Naive B cell (primary cell): ENCODE results near the gene ASB9. TPM values are rescaled to one million over a fixed set of nuclear protein-coding genes. Genes with fewer than 3 reads are reported as not detected.

ENCODE experiments used
- ATAC-seq, 2 donors: fragments of 150-1000 bp; cut with Tn5 transposase; 2 replicates each; pipeline ENCODE4 v1.10.0; 2021; ENCODE audit warnings: low read depth in 2 of 2, mild to moderate bottlenecking in 2 of 2, moderate library complexity in 2 of 2
- DNase-seq: peaks from one replicate; pipeline ENCODE4 v3.0.0; 2022
- H3K27ac Mint-ChIP-seq, 6 donors: one replicate each; pipeline ENCODE4 v1.8.0; 2020 to 2022; ENCODE audit warnings: mild to moderate bottlenecking in 6 of 6, mixed read lengths in 6 of 6, moderate library complexity in 5 of 6, inconsistent platforms in 2 of 6
- H3K27me3 Mint-ChIP-seq, 3 donors: one replicate each; pipeline ENCODE4 v1.8.0; 2021 to 2022; ENCODE audit warnings: mixed read lengths in 3 of 3, mild to moderate bottlenecking in 1 of 3
- H3K36me3 Mint-ChIP-seq, 2 donors: one replicate each; pipeline ENCODE4 v1.8.0; 2020 to 2022; ENCODE audit warnings: mixed read lengths in 2 of 2, inconsistent platforms in 1 of 2, mild to moderate bottlenecking in 1 of 2
- H3K4me1 Mint-ChIP-seq, 3 donors: one replicate each; pipeline ENCODE4 v1.8.0; 2020 to 2022; ENCODE audit warnings: mixed read lengths in 3 of 3, inconsistent platforms in 1 of 3, mild to moderate bottlenecking in 1 of 3, moderate library complexity in 1 of 3
- H3K4me3 Mint-ChIP-seq, 8 donors: one replicate each; pipeline ENCODE4 v1.8.0; 2020 to 2022; ENCODE audit warnings: mild to moderate bottlenecking in 8 of 8, mixed read lengths in 8 of 8, moderate library complexity in 8 of 8, inconsistent platforms in 2 of 8
- H3K9me3 Mint-ChIP-seq, 7 donors: one replicate each; pipeline ENCODE4 v1.8.0; 2020 to 2022; ENCODE audit warnings: mixed read lengths in 7 of 7, mild to moderate bottlenecking in 5 of 7, inconsistent platforms in 2 of 7, moderate library complexity in 1 of 7
- polyA plus RNA-seq, 6 donors: library from polyadenylated mRNA; unstranded; fragments of 300-500 nt; fragmentation: Illumina TruSeq; gene quantifications; one replicate each; pipeline ENCODE4 v1.2.3, GENCODE V29; 2021; ENCODE audit warnings: low read depth in 6 of 6

The ASB9 gene
- polyA plus RNA-seq, 6 donors from 2014 or later = not detected

- DNase-seq (no peak), ATAC-seq (no peak)
- no peaks in the 10 kb centered on the region for H3K4me1 Mint-ChIP-seq
- H3K4me3 Mint-ChIP-seq = no peak overlapping the region
- no peak overlapping the region for H3K27ac Mint-ChIP-seq
- H3K9me3 Mint-ChIP-seq = peaks cover 0 to 3% (median 0%) of the 10 kb centered on the region in 7 donors
- H3K27me3 Mint-ChIP-seq = peaks cover 0 to 27% (median 4%) of the 10 kb centered on the region in 3 donors
- no peaks in the 10 kb centered on the region for H3K36me3 Mint-ChIP-seq
These were observed 45.1 kb downstream of the ASB9 start for GRCh38 chrX:15224747-15225146.

- H3K4me3 Mint-ChIP-seq = no peak overlapping the region
- DNase-seq (no peak), ATAC-seq (no peak)
- H3K27ac Mint-ChIP-seq = no peak overlapping the region
- peaks cover 0 to 5% (median 0%) of the 10 kb centered on the region in 7 donors for H3K9me3 Mint-ChIP-seq
- no peaks in the 10 kb centered on the region for H3K4me1 Mint-ChIP-seq
- peaks cover 0 to 27% (median 4%) of the 10 kb centered on the region in 3 donors for H3K27me3 Mint-ChIP-seq
- H3K36me3 Mint-ChIP-seq = no peaks in the 10 kb centered on the region
These were observed 48.6 kb downstream of the ASB9 start for GRCh38 chrX:15221321-15221720.

GRCh38 chrX:15217161-15217560, 52.7 kb downstream of the ASB9 start:
- no peak overlapping the region for H3K27ac Mint-ChIP-seq
- H3K4me3 Mint-ChIP-seq = no peak overlapping the region
- DNase-seq (no peak), ATAC-seq (no peak)
- peaks cover 0 to 7% (median 0%) of the 10 kb centered on the region in 7 donors for H3K9me3 Mint-ChIP-seq
- H3K27me3 Mint-ChIP-seq = peaks cover 0 to 25% (median 7%) of the 10 kb centered on the region in 3 donors
- no peaks in the 10 kb centered on the region for H3K4me1 Mint-ChIP-seq
- H3K36me3 Mint-ChIP-seq = no peaks in the 10 kb centered on the region

- Mint-ChIP-seq H3K4me1 (no peaks in the 10 kb centered on the region), H3K36me3 (no peaks in the 10 kb centered on the region), H3K27me3 (peaks cover 0 to 25% (median 7%) of the 10 kb centered on the region in 3 donors), H3K9me3 (peaks cover 0 to 7% (median 0%) of the 10 kb centered on the region in 7 donors), H3K27ac (no peak overlapping the region), H3K4me3 (no peak overlapping the region)
- DNase-seq = no peak
- no peak for ATAC-seq
These were observed 53.6 kb downstream of the ASB9 start for GRCh38 chrX:15216280-15216679.

- no peaks in the 10 kb centered on the region for H3K4me1 Mint-ChIP-seq
- DNase-seq = no peak
- no peak for ATAC-seq
- H3K27me3 Mint-ChIP-seq = peaks cover 0 to 18% (median 3%) of the 10 kb centered on the region in 3 donors
- no peaks in the 10 kb centered on the region for H3K36me3 Mint-ChIP-seq
- no peak overlapping the region for H3K27ac Mint-ChIP-seq
- no peak overlapping the region for H3K4me3 Mint-ChIP-seq
- peaks cover 0 to 5% (median 0%) of the 10 kb centered on the region in 7 donors for H3K9me3 Mint-ChIP-seq
These were observed 54.5 kb downstream of the ASB9 start for GRCh38 chrX:15215366-15215765.

- Mint-ChIP-seq H3K36me3 (no peaks in the 10 kb centered on the region), H3K4me1 (no peaks in the 10 kb centered on the region), H3K9me3 (peaks cover 0 to 5% (median 0%) of the 10 kb centered on the region in 7 donors), H3K4me3 (no peak overlapping the region), H3K27ac (no peak overlapping the region), H3K27me3 (peaks cover 0 to 17% (median 3%) of the 10 kb centered on the region in 3 donors)
- ATAC-seq (no peak), DNase-seq (no peak)
These were observed 55.3 kb downstream of the ASB9 start for GRCh38 chrX:15214588-15214987.

- H3K4me1 Mint-ChIP-seq = no peaks in the 10 kb centered on the region
- no peak for DNase-seq
- ATAC-seq = no peak
- H3K36me3 Mint-ChIP-seq = no peaks in the 10 kb centered on the region
- peaks cover 0 to 5% (median 0%) of the 10 kb centered on the region in 3 donors for H3K27me3 Mint-ChIP-seq
- H3K27ac Mint-ChIP-seq = no peak overlapping the region
- H3K4me3 Mint-ChIP-seq = no peak overlapping the region
- H3K9me3 Mint-ChIP-seq = peaks cover 0 to 2% (median 0%) of the 10 kb centered on the region in 7 donors
These were observed 60.8 kb downstream of the ASB9 start for GRCh38 chrX:15209096-15209495.

GRCh38 chrX:15207994-15208393, 61.9 kb downstream of the ASB9 start:
- DNase-seq (no peak), ATAC-seq (no peak)
- no peak overlapping the region for H3K27ac Mint-ChIP-seq
- H3K4me3 Mint-ChIP-seq = no peak overlapping the region
- H3K9me3 Mint-ChIP-seq = peaks cover 0 to 2% (median 0%) of the 10 kb centered on the region in 7 donors
- H3K36me3 Mint-ChIP-seq = no peaks in the 10 kb centered on the region
- H3K4me1 Mint-ChIP-seq = no peaks in the 10 kb centered on the region
- H3K27me3 Mint-ChIP-seq = peaks cover 0 to 10% (median 0%) of the 10 kb centered on the region in 3 donors

GRCh38 chrX:15207384-15207783, 62.5 kb downstream of the ASB9 start:
- Mint-ChIP-seq H3K27me3 (peaks cover 0 to 10% (median 0%) of the 10 kb centered on the region in 3 donors), H3K36me3 (no peaks in the 10 kb centered on the region), H3K4me1 (no peaks in the 10 kb centered on the region), H3K27ac (no peak overlapping the region), H3K4me3 (no peak overlapping the region), H3K9me3 (peaks cover 0 to 2% (median 0%) of the 10 kb centered on the region in 7 donors)
- no peak for DNase-seq
- ATAC-seq = no peak

- Mint-ChIP-seq H3K27ac (no peak overlapping the region), H3K9me3 (peaks cover 0 to 2% (median 0%) of the 10 kb centered on the region in 7 donors), H3K4me1 (no peaks in the 10 kb centered on the region), H3K27me3 (peaks cover 0 to 15% (median 0%) of the 10 kb centered on the region in 3 donors), H3K36me3 (no peaks in the 10 kb centered on the region), H3K4me3 (no peak overlapping the region)
- no peak for DNase-seq
- ATAC-seq = no peak
These were observed 63.6 kb downstream of the ASB9 start for GRCh38 chrX:15206306-15206705.

GRCh38 chrX:15204130-15204751, 65.6 kb downstream of the ASB9 start:
- no peak overlapping the region for H3K27ac Mint-ChIP-seq
- ATAC-seq = no peak
- H3K4me1 Mint-ChIP-seq = no peaks in the 10 kb centered on the region
- no peak overlapping the region for H3K4me3 Mint-ChIP-seq
- peaks cover 0 to 5% (median 0%) of the 10 kb centered on the region in 7 donors for H3K9me3 Mint-ChIP-seq
- H3K36me3 Mint-ChIP-seq = no peaks in the 10 kb centered on the region
- peaks cover 0 to 27% (median 0%) of the 10 kb centered on the region in 3 donors for H3K27me3 Mint-ChIP-seq
- no peak for DNase-seq

GRCh38 chrX:15203694-15204093, 66.2 kb downstream of the ASB9 start:
- no peak for DNase-seq
- H3K27ac Mint-ChIP-seq = no peak overlapping the region
- peaks cover 0 to 27% (median 0%) of the 10 kb centered on the region in 3 donors for H3K27me3 Mint-ChIP-seq
- no peak overlapping the region for H3K4me3 Mint-ChIP-seq
- no peaks in the 10 kb centered on the region for H3K36me3 Mint-ChIP-seq
- peaks cover 0 to 5% (median 0%) of the 10 kb centered on the region in 7 donors for H3K9me3 Mint-ChIP-seq
- H3K4me1 Mint-ChIP-seq = no peaks in the 10 kb centered on the region
- ATAC-seq = no peak

GRCh38 chrX:15202454-15203177, 67.3 kb downstream of the ASB9 start:
- Mint-ChIP-seq H3K9me3 (peaks cover 0 to 5% (median 0%) of the 10 kb centered on the region in 7 donors), H3K36me3 (no peaks in the 10 kb centered on the region), H3K27ac (no peak overlapping the region), H3K4me1 (no peaks in the 10 kb centered on the region), H3K27me3 (peaks cover 0 to 33% (median 0%) of the 10 kb centered on the region in 3 donors), H3K4me3 (no peak overlapping the region)
- ATAC-seq (no peak), DNase-seq (no peak)

- peak overlapping the region in 1 of 6 donors; percentile 35 for H3K27ac Mint-ChIP-seq
- no peaks in the 10 kb centered on the region for H3K4me1 Mint-ChIP-seq
- no peaks in the 10 kb centered on the region for H3K36me3 Mint-ChIP-seq
- H3K4me3 Mint-ChIP-seq = peak overlapping the region in 1 of 8 donors; percentile 60
- no peak for ATAC-seq
- peaks cover 0 to 5% (median 0%) of the 10 kb centered on the region in 7 donors for H3K9me3 Mint-ChIP-seq
- no peak for DNase-seq
- peaks cover 0 to 35% (median 0%) of the 10 kb centered on the region in 3 donors for H3K27me3 Mint-ChIP-seq
These were observed 69.0 kb downstream of the ASB9 start for GRCh38 chrX:15200871-15201270.
